ENCODE measurements around the gene CTPS2.
A peak's percentile ranks its signal among the peaks of the same experiment; 100 is the strongest.

Gene CTPS2

GRCh38 chrX:16695079-16695676 lies 17.3 kb downstream of the CTPS2 start:
- H3K4me1 ChIP-seq: peaks cover 11% of the 10 kb centered on the region
- no peak overlapping the region for H3K27ac ChIP-seq
- H3K79me2 ChIP-seq: no peaks in the 10 kb centered on the region
- TF ChIP-seq CTCF (IDR thresholded peaks at IDR 0.05): peak; percentile 82
- H3K4me3 ChIP-seq (ENCODE audit: low read depth, low read length): no peak overlapping the region
- H3K27me3 ChIP-seq (ENCODE audit: control insufficient read depth, insufficient read depth, low read length): no peaks in the 10 kb centered on the region
- H3K9me3 ChIP-seq (ENCODE audit: control insufficient read depth, low read length): no peaks in the 10 kb centered on the region
- no peaks in the 10 kb centered on the region for H3K36me3 ChIP-seq (ENCODE audit: control insufficient read depth, insufficient read depth, low read length)
- H3K9ac ChIP-seq: no peak overlapping the region
- no peak overlapping the region for H2AFZ ChIP-seq
- H3K4me2 ChIP-seq (ENCODE audit: low read length): no peak overlapping the region

- no peak overlapping the region for H3K9ac ChIP-seq
- peaks cover 6% of the 10 kb centered on the region for H3K4me1 ChIP-seq
- no peak overlapping the region for H3K4me3 ChIP-seq (ENCODE audit: low read depth, low read length)
- H2AFZ ChIP-seq: no peak overlapping the region
- no peak overlapping the region for H3K4me2 ChIP-seq (ENCODE audit: low read length)
- no peaks in the 10 kb centered on the region for H3K27me3 ChIP-seq (ENCODE audit: control insufficient read depth, insufficient read depth, low read length)
- H3K36me3 ChIP-seq (ENCODE audit: control insufficient read depth, insufficient read depth, low read length): no peaks in the 10 kb centered on the region
- H3K27ac ChIP-seq: no peak overlapping the region
- no peaks in the 10 kb centered on the region for H3K79me2 ChIP-seq
- H3K9me3 ChIP-seq (ENCODE audit: control insufficient read depth, low read length): no peaks in the 10 kb centered on the region
- no peak for TF ChIP-seq CTCF (IDR thresholded peaks at IDR 0.05)
These were observed 25.0 kb downstream of the CTPS2 start for GRCh38 chrX:16687514-16687913.

- Histone ChIP-seq H3K36me3 (ENCODE audit: control insufficient read depth, insufficient read depth, low read length) (no peaks in the 10 kb centered on the region), H3K27me3 (ENCODE audit: control insufficient read depth, insufficient read depth, low read length) (no peaks in the 10 kb centered on the region), H3K9me3 (ENCODE audit: control insufficient read depth, low read length) (no peaks in the 10 kb centered on the region), H2AFZ (no peak overlapping the region), H3K4me2 (ENCODE audit: low read length) (no peak overlapping the region), H3K4me1 (no peaks in the 10 kb centered on the region), H3K9ac (no peak overlapping the region), H3K4me3 (ENCODE audit: low read depth, low read length) (no peak overlapping the region), H3K79me2 (no peaks in the 10 kb centered on the region), H3K27ac (no peak overlapping the region)
- TF ChIP-seq CTCF (IDR thresholded peaks at IDR 0.05): no peak
These were observed 29.3 kb downstream of the CTPS2 start for GRCh38 chrX:16683007-16683664.

GRCh38 chrX:16678689-16679088 lies 33.8 kb downstream of the CTPS2 start:
- Histone ChIP-seq H3K4me3 (ENCODE audit: low read depth, low read length) (no peak overlapping the region), H3K9ac (no peak overlapping the region), H3K27me3 (ENCODE audit: control insufficient read depth, insufficient read depth, low read length) (no peaks in the 10 kb centered on the region), H3K4me1 (no peaks in the 10 kb centered on the region), H3K79me2 (no peaks in the 10 kb centered on the region), H3K36me3 (ENCODE audit: control insufficient read depth, insufficient read depth, low read length) (no peaks in the 10 kb centered on the region), H2AFZ (no peak overlapping the region), H3K27ac (no peak overlapping the region), H3K4me2 (ENCODE audit: low read length) (no peak overlapping the region), H3K9me3 (ENCODE audit: control insufficient read depth, low read length) (no peaks in the 10 kb centered on the region)
- TF ChIP-seq CTCF (IDR thresholded peaks at IDR 0.05): no peak

- Histone ChIP-seq H3K9me3 (ENCODE audit: control insufficient read depth, low read length) (no peaks in the 10 kb centered on the region), H3K4me1 (no peaks in the 10 kb centered on the region), H3K4me2 (ENCODE audit: low read length) (no peak overlapping the region), H3K27ac (no peak overlapping the region), H2AFZ (no peak overlapping the region), H3K36me3 (ENCODE audit: control insufficient read depth, insufficient read depth, low read length) (no peaks in the 10 kb centered on the region), H3K79me2 (no peaks in the 10 kb centered on the region), H3K4me3 (ENCODE audit: low read depth, low read length) (no peak overlapping the region), H3K27me3 (ENCODE audit: control insufficient read depth, insufficient read depth, low read length) (no peaks in the 10 kb centered on the region), H3K9ac (no peak overlapping the region)
- peak; percentile 34 for TF ChIP-seq CTCF (IDR thresholded peaks at IDR 0.05)
These were observed 41.5 kb downstream of the CTPS2 start for GRCh38 chrX:16671005-16671404.
